ENCODE measurements around the gene TYMP. TPM values are rescaled to one million over a fixed set of nuclear protein-coding genes. Genes with fewer than 3 reads are reported as not detected.
A peak's percentile ranks its signal among the peaks of the same experiment; 100 is the strongest.

TYMP gene
- total and polyA plus RNA-seq, 10 of the 15 experiments (the other 5 are each of a cell fraction or from before 2014, with no cell fraction given) = 0.42 to 57.8 (median 24.6) TPM

GRCh38 chr22:50544078-50544745, 14.4 kb upstream of the TYMP start:
- H3K27ac ChIP-seq (ENCODE audit: control insufficient read depth, insufficient read depth) = peak overlapping the region; percentile 45; the same call in 1 of the 2 replicates
- POLR2A ChIA-PET = interaction anchor here (2.0 to 5.4 kb wide), 3 partner anchors 10 to 19 kb away, joined by 14 to 61 read pairs (median 15); partner anchors contain the start of gene SCO2
- SMC1A ChIA-PET (ENCODE audit: uncharacterized antibody, unreplicated experiment) = interaction anchor here (1.5 kb wide), 1 partner anchor 19 kb away, joined by 3 read pairs; the partner anchor contains the start of gene SYCE3
- peak overlapping the region; percentile 51; the same call in 1 of the 2 replicates for H3K9ac ChIP-seq (ENCODE audit: control insufficient read depth, insufficient read depth, low read length)
- CTCF ChIA-PET = interaction anchor here (0.9 to 2.4 kb wide), 4 partner anchors 13 to 77 kb away, joined by 3 to 13 read pairs (median 5); partner anchors contain the start of genes SCO2 and SYCE3
- peaks cover 5% of the 10 kb centered on the region for H3K79me2 ChIP-seq (ENCODE audit: control insufficient read depth, insufficient read depth, low read length)
- RAD21 ChIA-PET (ENCODE audit: unreplicated experiment) = interaction anchor here (0.7 to 2.6 kb wide), 3 partner anchors 9 to 76 kb away, joined by 3 to 9 read pairs (median 4); no protein-coding TSS in a partner anchor
- ATAC-seq (peak; percentile 43), DNase-seq (ENCODE audit: low read depth, low spot score) (no peak), FAIRE-seq (no peak)
- no peaks in the 10 kb centered on the region for H4K20me1 ChIP-seq (ENCODE audit: control insufficient read depth, insufficient read depth)
- 9% methylated on average over 46 of the region's 52 CpGs for WGBS (ENCODE audit: insufficient coverage, insufficient replicate concordance, low lambda C conversion rate, missing lambda C conversion rate)
- peak overlapping the region; percentile 31 for H3K4me2 ChIP-seq (ENCODE audit: control insufficient read depth, insufficient read depth)
- peaks cover 0 to 1% of the 10 kb centered on the region in 2 experiments; a peak in 1 of 4 replicates for H3K27me3 ChIP-seq (replicated peaks in 1 of 2; ENCODE audit: control insufficient read depth in 2 of 2, insufficient read depth in 2 of 2, low read length in 1 of 2)
- H3K9me3 ChIP-seq (replicated peaks; ENCODE audit: control insufficient read depth, insufficient read depth, low read length) = no peaks in the 10 kb centered on the region
- H3K36me3 ChIP-seq (ENCODE audit: control insufficient read depth in 2 of 2, insufficient read depth in 2 of 2, low read length in 1 of 2) = no peaks in the 10 kb centered on the region
- in situ Hi-C loops (cut with MboI) = no loop called here
- no TSS peak for BruUV-seq (replicated peaks)
- H3K4me3 ChIP-seq = no peak overlapping the region
- intact Hi-C loops (cut with micrococcal nuclease; ENCODE audit: unreplicated experiment) = loop anchor here (5.0 kb wide), 1 partner anchor 78 kb away; no protein-coding TSS in a partner anchor
- H2AFZ ChIP-seq (ENCODE audit: control insufficient read depth, low read depth, low read length) = peak overlapping the region; percentile 43; the same call in 1 of the 2 replicates
- peaks cover 46% of the 10 kb centered on the region for H3K4me1 ChIP-seq (ENCODE audit: control insufficient read depth, insufficient read depth, low read length)
- TF ChIP-seq LARP7 (IDR thresholded peaks at IDR 0.05) (0 out of 2 replicates have a peak, but pooled peaks have one; percentile 57), POU2F2 (IDR thresholded peaks at IDR 0.05; ENCODE audit: borderline replicate concordance, low read depth, low read length) (no peak), NBN (IDR thresholded peaks at IDR 0.05) (0 out of 2 replicates have a peak, but pooled peaks have one; percentile 50), DPF2 (IDR thresholded peaks at IDR 0.05) (peak; percentile 69), CTCF (IDR thresholded peaks at IDR 0.05 in 2 of 3, conservative IDR thresholded peaks at IDR 0.05 in 1 of 3; ENCODE audit: control insufficient read depth in 2 of 3, extremely low read depth in 1 of 3, insufficient read depth in 1 of 3, low read depth in 3 of 3, low read length in 3 of 3) (peak; percentile 62 to 76 (median 72)), PBX3 (IDR thresholded peaks at IDR 0.05; ENCODE audit: insufficient replicate concordance, low read depth, low read length) (no peak), RAD21 (IDR thresholded peaks at IDR 0.05; ENCODE audit: insufficient read depth, low read depth, low read length) (peak; percentile 38; the same call in 1 of the 2 replicates), MTA2 (IDR thresholded peaks at IDR 0.05; ENCODE audit: low read depth) (no peak; the same call in 1 of the 2 replicates), GATAD2B (conservative IDR thresholded peaks at IDR 0.05; ENCODE audit: low read depth) (peak; percentile 75), ZNF687 (IDR thresholded peaks at IDR 0.05) (peak; percentile 92), E2F4 (IDR thresholded peaks at IDR 0.05; ENCODE audit: low read depth, low read length) (no peak), HDGF (IDR thresholded peaks at IDR 0.05) (peak; percentile 34; the same call in 1 of the 2 replicates), MXI1 (IDR thresholded peaks at IDR 0.05; ENCODE audit: low read depth, low read length) (0 out of 2 replicates have a peak, but pooled peaks have one; percentile 41)
